Aorta (tissue), 5 donors: ENCODE data around the gene C12orf57. TPM values are rescaled to one million over a fixed set of nuclear protein-coding genes. Genes with fewer than 3 reads are reported as not detected.

ENCODE experiments used
- ATAC-seq: fragments of 200-7000 bp; cut with Tn5 transposase; one replicate; pipeline ENCODE4 v1.9.1; 2022; ENCODE audit warnings: moderate library complexity; ENCODE audit not compliant: low FRiP score
- DNase-seq, 2 donors: peaks; one replicate each; pipeline ENCODE4 v3.0.0-alpha.2; 2020
- H3K27ac ChIP-seq, 2 donors: one replicate each; pipeline ENCODE4 v1.5.1; 2013; ENCODE audit warnings: low read length in 2 of 2, mild to moderate bottlenecking in 2 of 2, moderate library complexity in 2 of 2, control low read depth in 1 of 2, inconsistent platforms in 1 of 2, low read depth in 1 of 2
- H3K27me3 ChIP-seq, 2 donors: one replicate each; pipeline ENCODE4 v1.6.1; 2013; ENCODE audit warnings: control low read depth in 1 of 2, low read length in 1 of 2, mild to moderate bottlenecking in 1 of 2, moderate library complexity in 1 of 2; ENCODE audit not compliant: insufficient read depth in 2 of 2, control insufficient read depth in 1 of 2
- H3K36me3 ChIP-seq, 2 donors: one replicate each; pipeline ENCODE4 v1.6.1; 2013; ENCODE audit warnings: control low read depth in 1 of 2, low read length in 1 of 2, mild to moderate bottlenecking in 1 of 2; ENCODE audit not compliant: insufficient read depth in 2 of 2, control insufficient read depth in 1 of 2
- H3K4me1 ChIP-seq, 2 donors: one replicate each; pipeline ENCODE4 v1.6.1; 2013; ENCODE audit warnings: low read length in 2 of 2, control low read depth in 1 of 2, mild to moderate bottlenecking in 1 of 2, moderate library complexity in 1 of 2; ENCODE audit not compliant: insufficient read depth in 2 of 2, control insufficient read depth in 1 of 2
- H3K4me3 ChIP-seq, 2 donors: one replicate each; pipeline ENCODE4 v1.5.1; 2013; ENCODE audit warnings: low read length in 2 of 2, control low read depth in 1 of 2, mild to moderate bottlenecking in 1 of 2
- H3K9me3 ChIP-seq: one replicate; pipeline ENCODE4 v1.6.1; 2013; ENCODE audit warnings: mild to moderate bottlenecking, low read length; ENCODE audit not compliant: control insufficient read depth
- WGBS, 2 donors: extraction: QIAGEN DNeasy Blood & Tissue Kit; methylation state at CpG; one replicate each; pipeline ENCODE4 v1.1.7; 2013; 5-methylcytosine and 5-hydroxymethylcytosine counted together
- intact Hi-C, 2 donors: fragments of 100-400 bp; cut with DNase I; formaldehyde crosslinking; loops; one replicate each; pipeline versions ENCODE4 v1.14.2 to v1.15.0; 2022
- polyA plus RNA-seq, 2 donors: library from polyadenylated mRNA; stranded (reverse); fragments of 200-250 nt; gene quantifications; one replicate each; pipeline ENCODE4 v1.2.3, GENCODE V29; 2013
- total RNA-seq, 2 donors: library from RNA; stranded (reverse); fragmentation: NEBNext Ultra II Directional; extraction: Animal tissue kit (Norgen Biotek cat#: 25700); gene quantifications; one replicate each; pipeline ENCODE4 v1.2.1, GENCODE V29; 2021
- donor health status: healthy with polysubstance abuse.
- donor health status: Bipolar disorder and iron deficiency.
- donor health status: DM: no; HTN: no; CAD: no.
- donor health status: DM: no; HTN: no; CAD: no.
- donor health status: DM: yes; HTN: yes; CAD: no.

Gene C12orf57
- total and polyA plus RNA-seq, 4 donors = 197 to 1,017 (median 541) TPM

DNA sequence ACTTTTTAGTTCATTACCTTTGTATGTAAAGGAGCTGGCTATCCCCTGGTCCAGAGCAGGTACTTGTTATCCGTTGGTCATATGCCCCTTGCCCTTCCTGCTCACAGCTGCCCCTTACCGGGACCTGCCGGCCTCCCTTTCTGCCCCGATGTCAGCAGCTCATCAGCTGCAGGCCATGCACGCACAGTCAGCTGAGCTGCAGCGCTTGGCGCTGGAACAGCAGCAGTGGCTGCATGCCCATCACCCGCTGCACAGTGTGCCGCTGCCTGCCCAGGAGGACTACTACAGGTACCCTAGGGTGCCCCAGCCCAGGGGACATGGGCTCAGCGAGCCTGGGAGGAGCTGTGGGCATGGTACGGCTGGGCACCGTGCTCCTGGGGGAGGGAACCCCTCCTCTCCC, 2.6 kb upstream of the C12orf57 start:
- Histone ChIP-seq H3K4me1 (no peaks in the 10 kb centered on the region), H3K9me3 (no peaks in the 10 kb centered on the region), H3K27me3 (peaks cover 0 to 4% of the 10 kb centered on the region in 2 donors), H3K27ac (no peak overlapping the region), H3K4me3 (no peak overlapping the region), H3K36me3 (peaks cover 0 to 3% of the 10 kb centered on the region in 2 donors)
- ATAC-seq (no peak), DNase-seq (no peak)
- intact Hi-C loops = loop anchor here in 1 of 2 donors (5.0 kb wide), 1 partner anchor 74 kb away; the partner anchor contains the start of gene TPI1
- 75 to 80% methylated on average over 12 of the region's 12 CpGs for WGBS, 2 donors

DNA sequence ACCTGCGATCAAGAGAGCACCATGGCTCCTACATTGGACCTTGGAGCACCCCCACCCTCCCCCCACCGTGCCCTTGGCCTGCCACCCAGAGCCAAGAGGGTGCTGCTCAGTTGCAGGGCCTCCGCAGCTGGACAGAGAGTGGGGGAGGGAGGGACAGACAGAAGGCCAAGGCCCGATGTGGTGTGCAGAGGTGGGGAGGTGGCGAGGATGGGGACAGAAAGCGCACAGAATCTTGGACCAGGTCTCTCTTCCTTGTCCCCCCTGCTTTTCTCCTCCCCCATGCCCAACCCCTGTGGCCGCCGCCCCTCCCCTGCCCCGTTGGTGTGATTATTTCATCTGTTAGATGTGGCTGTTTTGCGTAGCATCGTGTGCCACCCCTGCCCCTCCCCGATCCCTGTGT, 2.0 kb upstream of the C12orf57 start:
- DNase-seq = no peak
- intact Hi-C loops = loop anchor here in 1 of 2 donors (5.0 kb wide), 1 partner anchor 74 kb away; the partner anchor contains the start of gene TPI1
- H3K4me1 ChIP-seq = no peaks in the 10 kb centered on the region
- H3K27ac ChIP-seq = no peak overlapping the region
- no peak for ATAC-seq
- H3K36me3 ChIP-seq = peaks cover 0 to 3% of the 10 kb centered on the region in 2 donors
- no peak overlapping the region for H3K4me3 ChIP-seq
- WGBS, 2 donors = 75 to 77% methylated on average over 12 of the region's 12 CpGs
- peaks cover 0 to 4% of the 10 kb centered on the region in 2 donors for H3K27me3 ChIP-seq
- no peaks in the 10 kb centered on the region for H3K9me3 ChIP-seq

GRCh38 chr12:6942331-6942665, 1.5 kb upstream of the C12orf57 start:
- intact Hi-C loops = loop anchor here in 1 of 2 donors (5.0 kb wide), 1 partner anchor 75 kb away; the partner anchor contains the start of gene TPI1
- DNase-seq (no peak), ATAC-seq (no peak)
- Histone ChIP-seq H3K9me3 (no peaks in the 10 kb centered on the region), H3K4me3 (no peak overlapping the region), H3K36me3 (peaks cover 0 to 3% of the 10 kb centered on the region in 2 donors), H3K4me1 (no peaks in the 10 kb centered on the region), H3K27ac (no peak overlapping the region), H3K27me3 (peaks cover 0 to 4% of the 10 kb centered on the region in 2 donors)
- 83 to 85% methylated on average over 11 of the region's 11 CpGs for WGBS, 2 donors

DNA sequence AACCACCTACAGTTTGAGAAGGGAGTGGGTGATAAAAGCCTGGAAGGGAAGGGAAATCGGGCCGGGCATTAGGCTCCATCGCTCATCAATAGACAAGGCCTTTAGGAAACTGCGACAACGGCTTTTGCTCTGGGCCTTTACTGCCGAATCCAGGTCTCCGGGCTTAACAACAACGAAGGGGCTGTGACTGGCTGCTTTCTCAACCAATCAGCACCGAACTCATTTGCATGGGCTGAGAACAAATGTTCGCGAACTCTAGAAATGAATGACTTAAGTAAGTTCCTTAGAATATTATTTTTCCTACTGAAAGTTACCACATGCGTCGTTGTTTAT, 467 bp upstream of the C12orf57 start:
- Histone ChIP-seq H3K4me3 (peak overlapping the region in 1 of 2 donors; percentile 70), H3K4me1 (no peaks in the 10 kb centered on the region), H3K9me3 (no peaks in the 10 kb centered on the region), H3K27me3 (peaks cover 0 to 4% of the 10 kb centered on the region in 2 donors), H3K36me3 (peaks cover 0 to 3% of the 10 kb centered on the region in 2 donors), H3K27ac (peak overlapping the region in 1 of 2 donors; percentile 82)
- intact Hi-C loops = loop anchor here in 1 of 2 donors (5.0 kb wide), 1 partner anchor 76 kb away; the partner anchor contains the start of gene TPI1
- WGBS, 2 donors = 0% methylated on average over 13 of the region's 13 CpGs
- DNase-seq (peak; percentile 85 to 90), ATAC-seq (peak; percentile 81)

DNA sequence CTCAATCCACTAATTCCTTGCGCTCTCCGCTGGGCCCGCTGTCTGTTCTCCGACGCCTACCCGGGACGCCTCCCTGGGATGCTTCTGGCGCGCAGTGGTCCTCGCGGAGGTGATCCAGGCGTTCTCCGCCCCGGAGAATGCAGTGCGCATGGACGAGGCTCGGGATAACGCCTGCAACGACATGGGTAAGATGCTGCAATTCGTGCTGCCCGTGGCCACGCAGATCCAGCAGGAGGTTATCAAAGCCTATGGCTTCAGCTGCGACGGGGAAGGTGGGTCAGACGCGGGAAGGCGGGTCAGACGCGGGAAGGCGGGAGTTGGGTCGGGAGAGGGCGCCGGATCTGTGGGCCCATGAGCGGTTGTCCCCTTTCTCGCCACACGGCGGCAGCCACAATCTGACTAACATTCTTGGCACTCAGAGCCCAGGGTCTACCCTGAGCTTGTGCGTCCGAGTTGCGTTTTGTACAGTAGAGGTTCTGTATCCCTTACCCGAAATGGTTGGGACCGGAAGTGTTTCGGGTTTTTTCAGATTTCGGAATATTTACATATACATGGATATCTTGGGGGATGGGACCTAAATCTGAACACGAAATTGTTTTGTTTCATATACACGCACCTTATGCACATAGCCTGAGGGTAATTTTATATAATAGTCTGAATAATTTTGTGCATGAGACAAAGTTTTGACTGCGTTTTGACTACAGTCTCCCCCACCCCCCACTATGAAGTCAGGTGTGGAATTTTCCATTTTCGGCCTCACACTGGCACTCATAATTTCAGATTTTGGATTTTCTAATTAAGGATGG, 762 bp downstream of the C12orf57 start:
- ATAC-seq = peak; percentile 90
- Histone ChIP-seq H3K4me3 (peak overlapping the region; percentile 34 to 70), H3K9me3 (no peaks in the 10 kb centered on the region), H3K27ac (peak overlapping the region; percentile 93 to 99), H3K4me1 (no peaks in the 10 kb centered on the region), H3K36me3 (peaks cover 0 to 3% of the 10 kb centered on the region in 2 donors), H3K27me3 (peaks cover 0 to 4% of the 10 kb centered on the region in 2 donors)
- 1% methylated on average over 48 of the region's 48 CpGs for WGBS, 2 donors
- intact Hi-C loops = loop anchor here (2.0 to 5.0 kb wide), 3 partner anchors 77 to 168 kb away; partner anchors contain the start of genes C1RL (in 1 of the 2) and TPI1 (in 1 of the 2)
- DNase-seq = peak; percentile 96 to 97

DNA sequence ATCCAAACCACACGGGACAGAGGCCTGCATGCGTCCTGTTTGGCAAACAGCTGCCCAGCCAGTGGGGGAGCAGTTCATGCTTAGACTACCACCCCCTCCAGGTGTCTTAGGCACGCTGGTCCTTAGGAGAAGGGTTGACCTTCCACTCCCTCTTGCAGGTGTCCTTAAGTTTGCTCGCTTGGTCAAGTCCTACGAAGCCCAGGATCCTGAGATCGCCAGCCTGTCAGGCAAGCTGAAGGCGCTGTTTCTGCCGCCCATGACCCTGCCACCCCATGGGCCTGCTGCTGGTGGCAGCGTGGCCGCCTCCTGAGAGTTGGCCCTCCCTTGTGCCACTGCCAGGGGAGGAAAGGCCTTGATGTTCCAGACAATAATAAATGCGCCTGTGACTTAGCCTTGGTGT, 1.8 kb downstream of the C12orf57 start:
- Histone ChIP-seq H3K4me3 (no peak overlapping the region), H3K27me3 (peaks cover 0 to 4% of the 10 kb centered on the region in 2 donors), H3K4me1 (no peaks in the 10 kb centered on the region), H3K36me3 (peaks cover 0 to 2% of the 10 kb centered on the region in 2 donors), H3K27ac (no peak overlapping the region), H3K9me3 (no peaks in the 10 kb centered on the region)
- DNase-seq (no peak), ATAC-seq (no peak)
- WGBS, 2 donors = 81 to 84% methylated on average over 11 of the region's 11 CpGs
- intact Hi-C loops = loop anchor here (2.0 to 5.0 kb wide), 2 partner anchors 163 to 167 kb away; partner anchors contain the start of gene C1RL (in 1 of the 2)

GRCh38 chr12:6946033-6946919, 2.5 kb downstream of the C12orf57 start:
- Histone ChIP-seq H3K36me3 (no peaks in the 10 kb centered on the region), H3K9me3 (no peaks in the 10 kb centered on the region), H3K27ac (no peak overlapping the region), H3K27me3 (peaks cover 0 to 4% of the 10 kb centered on the region in 2 donors), H3K4me1 (no peaks in the 10 kb centered on the region), H3K4me3 (no peak overlapping the region)
- intact Hi-C loops = loop anchor here in 1 of 2 donors (5.0 kb wide), 1 partner anchor 166 kb away; no protein-coding TSS in a partner anchor
- DNase-seq (no peak), ATAC-seq (no peak)
- 43% methylated on average over 32 of the region's 32 CpGs for WGBS, 2 donors

GRCh38 chr12:6946920-6947374, 3.1 kb downstream of the C12orf57 start:
- H3K36me3 ChIP-seq = no peaks in the 10 kb centered on the region
- WGBS, 2 donors = 72 to 74% methylated on average over 8 of the region's 8 CpGs
- ATAC-seq (no peak), DNase-seq (peak in 1 of 2 donors; percentile 71)
- no peak overlapping the region for H3K27ac ChIP-seq
- H3K9me3 ChIP-seq = no peaks in the 10 kb centered on the region
- intact Hi-C loops = loop anchor here in 1 of 2 donors (5.0 kb wide), 1 partner anchor 165 kb away; no protein-coding TSS in a partner anchor
- no peaks in the 10 kb centered on the region for H3K4me1 ChIP-seq
- no peak overlapping the region for H3K4me3 ChIP-seq
- peaks cover 0 to 4% of the 10 kb centered on the region in 2 donors for H3K27me3 ChIP-seq
